Mesendoderm (in vitro differentiated cells): ENCODE results near the gene STRN.

Experiments
- DNase-seq: peaks from one replicate; pipeline ENCODE4 v3.0.0; 2013
- H2AK5ac ChIP-seq: 2 replicates; pipeline ENCODE4 v1.6.1; 2013; ENCODE audit warnings: low read length, inconsistent platforms
- H2BK120ac ChIP-seq: 2 replicates; pipeline ENCODE4 v1.6.1; 2013; ENCODE audit warnings: low read depth, mild to moderate bottlenecking, low read length, moderate library complexity, mixed read lengths
- H2BK15ac ChIP-seq: replicated peaks from 2 replicates; pipeline ENCODE4 v1.6.1; 2013; ENCODE audit warnings: low read depth, mild to moderate bottlenecking, moderate library complexity
- H2BK5ac ChIP-seq: 2 replicates; pipeline ENCODE4 v1.6.1; 2013; ENCODE audit warnings: low read length, inconsistent platforms
- H3K18ac ChIP-seq: 2 replicates; pipeline ENCODE4 v1.6.1; 2013; ENCODE audit warnings: mild to moderate bottlenecking, low read length, mixed read lengths
- H3K23ac ChIP-seq: one replicate; pipeline ENCODE4 v1.6.1; 2013; ENCODE audit warnings: low read length
- H3K27ac ChIP-seq: 2 replicates; pipeline ENCODE4 v1.5.1; 2013; ENCODE audit warnings: low read depth, mild to moderate bottlenecking, inconsistent platforms, low read length, moderate library complexity
- H3K27me3 ChIP-seq: 2 replicates; pipeline ENCODE4 v1.6.1; 2013; ENCODE audit warnings: low read length, control low read depth, mild to moderate bottlenecking, inconsistent platforms; ENCODE audit not compliant: insufficient read depth, poor library complexity
- H3K36me3 ChIP-seq: 2 replicates; pipeline ENCODE4 v1.6.1; 2013; ENCODE audit warnings: low read length, inconsistent platforms; ENCODE audit not compliant: control insufficient read depth, insufficient read depth
- H3K4ac ChIP-seq: one replicate; pipeline ENCODE4 v1.6.1; 2013; ENCODE audit warnings: low read depth, mild to moderate bottlenecking, low read length, moderate library complexity
- H3K4me1 ChIP-seq: 2 replicates; pipeline ENCODE4 v1.6.1; 2013; ENCODE audit warnings: low read depth, low read length, inconsistent platforms; ENCODE audit not compliant: control insufficient read depth
- H3K4me2 ChIP-seq: 2 replicates; pipeline ENCODE4 v1.6.1; 2013; ENCODE audit warnings: low read length
- H3K4me3 ChIP-seq: 2 replicates; pipeline ENCODE4 v1.5.1; 2013; ENCODE audit warnings: mild to moderate bottlenecking, low read length
- H3K56ac ChIP-seq: one replicate; pipeline ENCODE4 v1.6.1; 2013; ENCODE audit warnings: low read length
- H3K79me1 ChIP-seq: 2 replicates; pipeline ENCODE4 v1.6.1; 2013; ENCODE audit warnings: low read length, inconsistent platforms
- H3K79me2 ChIP-seq: 2 replicates; pipeline ENCODE4 v1.6.1; 2013; ENCODE audit warnings: mild to moderate bottlenecking, low read length; ENCODE audit not compliant: control insufficient read depth, insufficient read depth
- H3K9ac ChIP-seq: 2 replicates; pipeline ENCODE4 v1.6.1; 2013; ENCODE audit warnings: low read length, inconsistent platforms
- H4K5ac ChIP-seq: one replicate; pipeline ENCODE4 v1.6.1; 2013; ENCODE audit warnings: low read length
- H4K8ac ChIP-seq: one replicate; pipeline ENCODE4 v1.6.1; 2013; ENCODE audit warnings: low read depth, mild to moderate bottlenecking, control low read depth, low read length, moderate library complexity
- WGBS: extraction: QIAGEN DNeasy Blood & Tissue Kit; methylation state at CpG from one replicate; pipeline ENCODE4 v1.1.7; 2013; ENCODE audit warnings: low lambda C conversion rate, missing lambda C conversion rate; ENCODE audit not compliant: insufficient coverage; ENCODE audit errors: extremely low coverage; 5-methylcytosine and 5-hydroxymethylcytosine counted together

STRN gene

DNA sequence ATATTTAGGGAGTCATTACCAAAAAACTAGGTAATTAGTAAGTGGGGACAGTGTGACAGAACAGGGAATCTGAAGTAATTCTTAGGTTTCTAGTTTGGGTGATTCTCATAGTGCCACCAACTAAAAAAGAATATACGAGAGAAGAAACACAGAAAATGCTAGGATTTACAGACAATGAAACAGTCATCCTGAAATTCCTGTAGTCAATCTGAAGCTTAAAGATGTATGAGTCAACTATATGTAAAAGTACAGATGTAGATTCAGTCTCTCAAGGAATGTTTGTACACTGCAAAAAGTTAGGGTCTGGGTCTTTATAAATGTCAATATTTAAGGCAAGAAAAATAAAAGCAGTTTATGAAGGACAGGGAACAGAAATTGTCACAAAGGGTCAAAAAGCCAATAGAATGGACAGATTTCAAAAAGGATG is 107.0 kb downstream of the STRN start:
- Histone ChIP-seq H3K9ac (no peak overlapping the region), H4K5ac (no peak overlapping the region), H3K36me3 (no peaks in the 10 kb centered on the region), H3K23ac (no peak overlapping the region), H3K18ac (no peak overlapping the region), H3K79me2 (no peaks in the 10 kb centered on the region), H3K56ac (no peak overlapping the region), H4K8ac (no peak overlapping the region), H2BK5ac (no peak overlapping the region), H3K4ac (no peak overlapping the region), H3K27ac (no peak overlapping the region), H2BK120ac (no peak overlapping the region), H2BK15ac (no peak overlapping the region), H3K79me1 (no peaks in the 10 kb centered on the region), H3K4me3 (no peak overlapping the region), H3K4me2 (no peak overlapping the region), H2AK5ac (no peak overlapping the region), H3K27me3 (no peaks in the 10 kb centered on the region), H3K4me1 (no peaks in the 10 kb centered on the region)
- no peak for DNase-seq
- no CpG with 5 or more reads among the region's 1 CpG for WGBS

DNA sequence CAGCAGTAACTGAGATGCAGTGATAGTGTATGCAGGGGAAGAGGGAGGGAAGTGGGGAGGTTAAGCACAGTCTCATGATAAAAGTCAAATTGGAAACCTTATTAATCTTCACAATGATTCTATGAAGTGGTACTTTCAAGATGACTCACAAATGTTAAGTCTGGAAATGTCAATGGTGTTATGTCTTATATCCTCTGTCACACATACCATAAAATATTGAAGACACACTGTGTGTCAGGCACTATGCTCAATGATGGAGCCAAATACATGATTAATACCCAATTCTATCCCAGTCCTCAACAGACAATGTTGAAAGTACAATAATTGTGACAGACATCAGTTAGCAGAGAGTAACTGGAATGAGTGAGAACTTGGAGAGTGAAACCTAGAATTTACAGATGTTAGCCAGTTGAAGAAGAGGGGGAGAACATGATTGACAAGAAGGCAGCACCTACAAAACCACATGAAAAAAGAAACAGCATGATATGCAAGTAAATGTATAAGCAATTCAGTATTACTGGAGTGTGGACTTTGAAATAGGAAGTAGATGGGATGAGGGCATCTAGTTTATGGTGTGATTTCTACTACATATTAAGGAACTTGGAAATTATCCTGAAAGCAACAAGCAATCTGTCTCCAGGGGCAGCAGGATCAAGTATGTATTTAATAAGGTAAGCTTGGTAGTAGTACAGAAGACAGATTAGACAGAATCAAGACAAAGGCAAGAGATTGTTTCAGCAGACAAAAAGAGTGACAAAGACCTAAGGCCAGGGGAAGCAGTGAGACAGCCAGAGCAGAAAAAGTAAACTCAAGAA is 107.6 kb downstream of the STRN start:
- Histone ChIP-seq H2BK15ac (no peak overlapping the region), H3K79me1 (no peaks in the 10 kb centered on the region), H3K18ac (no peak overlapping the region), H2BK120ac (no peak overlapping the region), H4K8ac (no peak overlapping the region), H3K4me2 (no peak overlapping the region), H3K4me3 (no peak overlapping the region), H3K27ac (no peak overlapping the region), H3K36me3 (no peaks in the 10 kb centered on the region), H3K4ac (no peak overlapping the region), H3K4me1 (no peaks in the 10 kb centered on the region), H3K27me3 (no peaks in the 10 kb centered on the region), H3K23ac (no peak overlapping the region), H2AK5ac (no peak overlapping the region), H3K79me2 (no peaks in the 10 kb centered on the region), H4K5ac (no peak overlapping the region), H3K56ac (no peak overlapping the region), H2BK5ac (no peak overlapping the region), H3K9ac (no peak overlapping the region)
- DNase-seq, result no peak

GRCh38 chr2:36857713-36858112 is 108.6 kb downstream of the STRN start:
- Histone ChIP-seq H3K4ac (no peak overlapping the region), H3K4me1 (no peaks in the 10 kb centered on the region), H2AK5ac (no peak overlapping the region), H3K4me2 (no peak overlapping the region), H2BK5ac (no peak overlapping the region), H3K18ac (no peak overlapping the region), H3K4me3 (no peak overlapping the region), H3K56ac (no peak overlapping the region), H4K5ac (no peak overlapping the region), H4K8ac (no peak overlapping the region), H3K27me3 (no peaks in the 10 kb centered on the region), H2BK120ac (no peak overlapping the region), H3K23ac (no peak overlapping the region), H3K36me3 (no peaks in the 10 kb centered on the region), H3K27ac (no peak overlapping the region), H3K79me2 (no peaks in the 10 kb centered on the region), H3K9ac (no peak overlapping the region), H3K79me1 (no peaks in the 10 kb centered on the region), H2BK15ac (no peak overlapping the region)
- DNase-seq, result no peak
- WGBS, result no CpG with 5 or more reads among the region's 5 CpGs

DNA sequence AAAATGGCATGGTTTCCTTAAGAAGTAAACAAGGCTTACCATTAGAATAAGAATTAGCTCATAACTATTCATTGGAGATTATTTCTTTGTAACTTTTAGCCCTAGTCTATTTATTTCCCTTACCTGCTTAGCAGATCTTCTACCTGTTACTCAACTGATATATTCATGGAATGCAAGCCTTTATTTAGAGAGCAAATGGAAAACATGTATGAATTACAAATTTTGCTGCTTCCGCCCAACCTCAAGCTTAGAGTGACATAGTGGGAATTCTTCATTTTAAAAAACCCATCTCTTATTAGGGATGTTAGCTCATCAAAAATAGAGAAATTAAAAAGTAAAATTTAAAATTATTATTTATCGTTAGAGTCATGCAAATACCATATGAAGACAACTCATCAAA is 110.9 kb downstream of the STRN start:
- Histone ChIP-seq H3K23ac (no peak overlapping the region), H3K4me1 (no peaks in the 10 kb centered on the region), H3K9ac (no peak overlapping the region), H3K4ac (no peak overlapping the region), H2BK5ac (no peak overlapping the region), H3K27ac (no peak overlapping the region), H3K79me1 (no peaks in the 10 kb centered on the region), H3K4me3 (no peak overlapping the region), H2BK120ac (no peak overlapping the region), H3K27me3 (no peaks in the 10 kb centered on the region), H3K79me2 (no peaks in the 10 kb centered on the region), H2AK5ac (no peak overlapping the region), H2BK15ac (no peak overlapping the region), H4K8ac (no peak overlapping the region), H3K4me2 (no peak overlapping the region), H3K18ac (no peak overlapping the region), H4K5ac (no peak overlapping the region), H3K56ac (no peak overlapping the region), H3K36me3 (no peaks in the 10 kb centered on the region)
- WGBS, result no CpG with 5 or more reads among the region's 2 CpGs
- no peak for DNase-seq

DNA sequence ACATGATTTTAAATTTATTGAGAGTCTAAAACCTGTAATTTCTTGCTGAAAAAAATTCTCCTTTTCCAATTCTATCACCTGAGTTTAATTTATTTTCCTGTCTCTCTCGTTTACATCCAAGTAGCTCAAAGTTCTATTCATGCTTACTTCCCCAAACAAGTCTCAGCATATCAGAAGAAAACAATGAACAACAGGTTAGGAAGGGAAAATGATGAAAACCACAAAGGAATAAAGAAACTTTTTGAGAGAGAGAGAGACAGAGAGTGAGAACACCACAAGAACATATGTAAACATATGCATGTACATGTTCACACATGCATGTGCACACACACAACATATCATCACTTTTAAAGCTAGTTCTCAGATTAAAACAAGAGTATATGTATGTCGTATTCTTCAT is 112.1 kb downstream of the STRN start:
- H3K79me1 ChIP-seq, result no peaks in the 10 kb centered on the region
- no peak overlapping the region for H2BK15ac ChIP-seq
- no peaks in the 10 kb centered on the region for H3K4me1 ChIP-seq
- H3K27ac ChIP-seq, result no peak overlapping the region
- no peak overlapping the region for H3K9ac ChIP-seq
- no peak overlapping the region for H2BK5ac ChIP-seq
- H3K4ac ChIP-seq, result no peak overlapping the region
- no peaks in the 10 kb centered on the region for H3K27me3 ChIP-seq
- no peak overlapping the region for H4K8ac ChIP-seq
- no peak overlapping the region for H3K18ac ChIP-seq
- H3K36me3 ChIP-seq, result no peaks in the 10 kb centered on the region
- H3K56ac ChIP-seq, result no peak overlapping the region
- no peak overlapping the region for H4K5ac ChIP-seq
- H3K4me3 ChIP-seq, result no peak overlapping the region
- no peak overlapping the region for H2AK5ac ChIP-seq
- no peak overlapping the region for H3K4me2 ChIP-seq
- no peak overlapping the region for H2BK120ac ChIP-seq
- DNase-seq, result no peak
- H3K23ac ChIP-seq, result no peak overlapping the region
- no peaks in the 10 kb centered on the region for H3K79me2 ChIP-seq
- WGBS, result no CpG with 5 or more reads among the region's 2 CpGs

DNA sequence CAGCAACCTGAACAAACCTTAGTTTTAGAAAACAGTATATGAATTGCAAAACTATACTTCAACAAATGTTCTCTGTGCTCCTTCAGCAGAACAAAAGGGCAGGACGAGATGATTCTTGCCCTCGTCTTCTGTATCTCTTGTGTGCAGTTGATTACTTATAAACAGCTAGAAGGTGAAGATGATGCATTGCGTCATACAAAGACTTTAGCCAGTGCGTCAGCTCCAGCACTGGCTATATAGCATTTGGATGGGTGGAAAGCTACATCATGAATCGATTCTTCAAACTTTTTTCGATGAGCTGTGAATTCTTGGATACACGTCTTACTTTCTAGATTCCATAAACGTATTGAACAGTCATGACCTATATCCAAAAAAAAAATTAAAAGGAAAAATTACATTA is 117.1 kb downstream of the STRN start:
- WGBS, result no CpG with 5 or more reads among the region's 8 CpGs
- H3K9ac ChIP-seq, result no peak overlapping the region
- H3K23ac ChIP-seq, result no peak overlapping the region
- no peaks in the 10 kb centered on the region for H3K79me2 ChIP-seq
- H3K56ac ChIP-seq, result no peak overlapping the region
- no peak overlapping the region for H3K4me2 ChIP-seq
- H2AK5ac ChIP-seq, result no peak overlapping the region
- no peak for DNase-seq
- no peak overlapping the region for H3K27ac ChIP-seq
- no peak overlapping the region for H3K4me3 ChIP-seq
- H2BK15ac ChIP-seq, result no peak overlapping the region
- H3K36me3 ChIP-seq, result no peaks in the 10 kb centered on the region
- H3K79me1 ChIP-seq, result no peaks in the 10 kb centered on the region
- no peaks in the 10 kb centered on the region for H3K4me1 ChIP-seq
- no peak overlapping the region for H4K5ac ChIP-seq
- no peak overlapping the region for H2BK120ac ChIP-seq
- H3K4ac ChIP-seq, result no peak overlapping the region
- H3K18ac ChIP-seq, result no peak overlapping the region
- H3K27me3 ChIP-seq, result no peaks in the 10 kb centered on the region
- no peak overlapping the region for H2BK5ac ChIP-seq
- no peak overlapping the region for H4K8ac ChIP-seq
